GM19395 (cell line): Measurements from ENCODE around the gene OR2A1.
"Not testable (repeated sequence)": the region's sequence is repeated elsewhere in the genome, so short reads cannot be mapped to it uniquely, and the experiment has no call there.

Experiments used
- ATAC-seq: cut with Tn5 transposase; IDR thresholded peaks from one replicate; pipeline ENCODE4 v1.9.1; 2021; ENCODE audit warnings: mild to moderate bottlenecking, moderate library complexity; ENCODE audit not compliant: unreplicated experiment

Gene OR2A1, protein sequence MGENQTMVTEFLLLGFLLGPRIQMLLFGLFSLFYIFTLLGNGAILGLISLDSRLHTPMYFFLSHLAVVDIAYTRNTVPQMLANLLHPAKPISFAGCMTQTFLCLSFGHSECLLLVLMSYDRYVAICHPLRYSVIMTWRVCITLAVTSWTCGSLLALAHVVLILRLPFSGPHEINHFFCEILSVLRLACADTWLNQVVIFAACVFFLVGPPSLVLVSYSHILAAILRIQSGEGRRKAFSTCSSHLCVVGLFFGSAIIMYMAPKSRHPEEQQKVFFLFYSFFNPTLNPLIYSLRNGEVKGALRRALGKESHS

DNA sequence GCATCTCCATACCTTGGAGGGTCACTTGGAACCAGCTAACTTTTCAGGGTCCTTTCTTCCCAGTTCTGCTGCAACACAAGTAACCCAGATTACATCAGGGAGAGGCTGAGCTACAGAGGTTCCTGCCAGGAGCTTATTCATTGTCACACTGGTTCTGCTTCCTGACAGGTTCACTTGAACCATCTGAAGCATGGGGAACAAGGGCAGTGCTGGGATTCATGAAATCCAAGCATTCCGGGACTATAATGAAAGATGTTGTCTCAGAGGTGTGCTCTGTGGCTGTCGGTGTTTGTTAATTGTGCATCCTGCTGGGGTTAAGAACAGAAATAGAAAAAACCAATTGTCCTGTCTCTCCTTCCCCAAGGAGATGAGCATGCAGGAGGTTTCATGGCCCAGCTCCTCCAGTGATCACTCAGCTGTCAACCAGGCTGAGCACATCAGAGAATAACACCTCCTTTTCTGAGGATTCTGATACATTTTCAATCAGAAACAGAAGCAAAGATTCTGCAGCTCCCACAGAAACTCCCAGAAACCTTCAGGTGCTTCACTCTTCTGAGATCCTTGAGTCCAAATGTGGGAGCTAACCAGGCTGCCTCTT is at the start of gene OR2A1:
OR2A1 (plus strand) TSS at position 548 of the 598 bp plus-strand sequence. CDS start 5,706 bp downstream, outside the sequence.
- not testable (repeated sequence) for ATAC-seq

DNA sequence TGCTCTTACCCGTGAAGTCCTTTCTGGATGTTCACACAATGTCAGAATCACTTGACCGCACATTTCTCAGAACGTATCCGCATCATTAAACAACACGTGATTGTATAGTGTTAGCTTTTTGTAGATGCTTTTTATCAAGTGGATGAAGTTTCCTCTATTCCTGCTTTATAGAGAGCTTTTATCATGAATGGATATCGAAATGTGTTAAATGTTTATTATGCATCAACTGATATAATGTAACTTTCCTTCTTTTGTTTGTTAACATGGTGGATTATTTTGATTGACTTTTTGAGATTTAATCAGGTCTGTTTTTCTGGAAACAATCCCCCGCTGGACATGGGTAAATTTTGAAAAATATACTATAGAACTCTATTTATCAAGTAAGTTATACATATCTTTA is 47.5 kb upstream of the OR2A1 start, which contains the start of gene OR2A7:
OR2A7 (minus strand) TSS at position 101 of the 400 bp plus-strand sequence. CDS start 5,164 bp downstream, outside the sequence.
- not testable (repeated sequence) for ATAC-seq

DNA sequence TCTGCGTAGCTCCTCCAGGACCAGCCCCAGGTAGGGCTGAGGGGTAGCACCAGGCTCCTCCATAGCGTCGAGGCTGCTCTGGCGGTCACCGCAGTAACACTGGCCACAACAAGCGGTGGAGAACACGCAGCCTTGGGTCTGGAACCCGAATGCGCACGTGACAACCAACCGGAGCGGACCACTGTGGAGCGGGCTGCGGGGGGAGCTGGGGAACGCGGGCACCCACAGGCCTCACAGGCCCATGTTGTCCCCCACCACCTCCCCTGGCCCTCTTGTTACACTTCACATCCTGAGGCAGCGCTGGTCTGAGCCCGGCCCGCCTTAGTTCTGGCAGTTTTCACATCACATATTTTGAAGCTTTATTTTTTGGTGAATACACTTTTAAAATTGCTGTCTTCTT is 43.0 kb upstream of the OR2A1 start, which contains the start of gene CTAGE8:
CTAGE8 (minus strand) TSS at position 101 of the 400 bp plus-strand sequence; CDS start at position 63, 38 bp downstream.
- ATAC-seq, result not testable (repeated sequence)

DNA sequence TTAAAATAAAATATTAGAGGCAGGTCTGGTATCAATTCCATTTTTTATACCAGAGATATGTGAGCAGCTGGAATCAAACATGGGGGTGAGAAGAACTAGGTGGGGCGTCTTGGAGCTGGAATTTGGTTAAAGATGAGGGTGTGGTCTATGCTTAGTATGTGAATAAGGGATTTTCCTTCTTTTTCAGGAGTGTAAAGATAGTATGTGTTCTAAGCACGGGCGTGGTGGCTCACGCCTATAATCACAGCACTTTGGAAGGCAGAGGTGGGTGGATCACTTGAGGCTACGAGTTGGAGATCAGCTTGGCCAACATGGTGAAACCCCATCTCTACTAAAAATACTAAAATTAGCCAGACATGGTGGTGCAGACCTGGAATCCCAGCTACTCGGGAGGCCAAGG is 36.9 kb upstream of the OR2A1 start:
- ATAC-seq, result not testable (repeated sequence)

DNA sequence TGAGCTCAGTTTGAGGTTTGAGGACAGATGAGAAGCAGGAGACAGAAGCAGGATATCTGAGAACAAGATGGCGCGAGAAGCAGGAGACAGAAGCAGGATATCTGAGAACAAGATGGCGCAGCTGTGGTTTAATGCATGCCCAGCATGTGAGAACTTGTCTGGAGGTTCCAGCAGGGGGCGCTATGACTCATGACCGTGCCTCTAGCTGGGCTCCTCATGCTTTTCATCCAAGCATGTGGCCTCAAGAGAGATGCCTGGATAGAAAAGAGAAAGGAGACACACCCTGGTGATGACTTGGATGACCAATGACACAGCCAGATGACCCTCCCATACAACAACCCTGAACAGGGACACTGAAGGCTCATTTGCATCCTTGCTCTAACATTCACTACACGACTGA is 32.2 kb upstream of the OR2A1 start:
- ATAC-seq, result not testable (repeated sequence)

DNA sequence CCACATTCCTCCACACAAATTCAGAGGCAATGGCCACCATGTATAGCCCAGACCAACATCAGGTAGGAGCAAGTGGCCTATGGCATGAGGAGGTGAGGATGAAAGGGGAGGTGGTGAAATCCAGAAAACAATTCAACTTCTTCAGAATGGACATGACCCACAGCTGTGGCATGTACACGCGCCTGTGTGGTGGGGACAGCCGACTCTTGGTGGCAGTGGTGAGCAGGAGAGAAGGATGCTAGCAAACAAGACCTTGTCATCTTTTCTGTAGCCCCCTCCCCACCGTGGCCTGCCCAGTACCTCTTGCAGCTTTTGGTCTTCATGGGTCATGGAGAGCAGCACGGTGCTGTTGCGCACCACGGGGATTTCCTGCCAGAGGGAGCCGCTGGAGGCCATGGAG is 30.2 kb upstream of the OR2A1 start:
- not testable (repeated sequence) for ATAC-seq

DNA sequence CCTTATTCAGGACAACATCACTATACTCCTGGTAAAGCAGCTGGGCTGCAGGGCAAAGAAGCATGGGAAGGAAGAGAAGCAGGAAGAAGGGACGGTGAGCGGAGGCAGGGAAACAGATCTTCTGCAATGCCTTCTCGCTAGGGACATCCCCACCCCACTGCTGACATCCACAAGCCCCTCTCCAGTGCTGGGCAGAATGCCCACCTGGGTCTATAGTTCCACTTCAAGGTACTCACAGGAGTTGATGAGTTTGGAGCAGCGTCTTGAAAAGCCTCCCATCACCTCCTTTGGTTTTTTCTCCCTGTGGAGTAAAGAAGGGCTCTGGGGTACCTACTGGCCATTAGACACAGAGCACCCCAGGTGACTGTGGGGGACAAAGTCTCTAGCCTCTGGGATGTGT is 29.7 kb upstream of the OR2A1 start:
- not testable (repeated sequence) for ATAC-seq

DNA sequence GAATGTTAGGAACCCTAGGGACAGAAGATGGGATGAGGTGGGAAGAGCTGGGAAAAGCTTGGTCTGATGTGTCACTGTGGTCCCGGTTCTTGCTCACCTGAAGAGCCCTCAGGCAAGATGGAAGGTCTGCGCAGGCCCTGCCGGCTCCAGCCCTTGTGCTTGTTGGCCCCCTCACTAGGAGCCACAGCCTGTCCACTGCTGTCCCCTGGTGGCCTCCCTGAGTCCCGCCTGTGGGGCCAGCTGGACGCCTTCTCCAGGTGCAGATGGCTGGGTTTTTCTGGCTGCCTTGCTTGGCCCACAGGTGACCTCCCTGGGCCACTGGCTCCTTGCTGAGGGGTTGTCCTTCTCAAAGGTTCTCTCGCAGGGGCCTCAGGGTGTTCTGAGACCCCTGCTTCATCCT is 28.5 kb upstream of the OR2A1 start:
- ATAC-seq, result not testable (repeated sequence)

DNA sequence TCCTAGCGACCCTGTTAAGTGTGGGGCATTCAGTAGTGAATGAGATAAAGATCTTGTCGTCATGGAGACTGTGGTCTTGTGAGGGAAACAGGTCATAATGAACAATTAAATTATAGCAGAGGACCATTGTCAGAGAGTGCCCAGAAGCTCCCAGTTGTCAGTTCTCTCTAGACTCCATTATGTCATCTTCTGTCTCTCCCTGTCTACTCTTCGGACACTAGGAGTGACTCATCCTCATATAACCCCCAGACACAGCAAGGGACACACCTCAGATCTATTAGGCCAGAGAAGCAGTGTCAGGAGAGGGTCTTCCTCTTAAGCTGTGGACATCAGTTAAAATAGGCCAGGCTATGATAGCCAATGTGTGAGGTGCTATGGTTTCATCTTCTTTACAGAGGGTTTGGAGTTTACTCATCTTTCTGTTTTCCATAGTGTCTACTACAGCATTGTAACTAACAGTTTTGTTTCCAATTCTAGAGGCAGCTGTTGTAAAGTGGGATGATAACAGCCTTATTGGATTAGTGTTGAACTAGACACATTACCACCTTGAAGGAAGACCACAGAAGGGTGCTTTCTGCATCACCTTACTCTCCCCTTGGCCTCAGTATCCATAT is 24.9 kb upstream of the OR2A1 start:
- ATAC-seq, result not testable (repeated sequence)

DNA sequence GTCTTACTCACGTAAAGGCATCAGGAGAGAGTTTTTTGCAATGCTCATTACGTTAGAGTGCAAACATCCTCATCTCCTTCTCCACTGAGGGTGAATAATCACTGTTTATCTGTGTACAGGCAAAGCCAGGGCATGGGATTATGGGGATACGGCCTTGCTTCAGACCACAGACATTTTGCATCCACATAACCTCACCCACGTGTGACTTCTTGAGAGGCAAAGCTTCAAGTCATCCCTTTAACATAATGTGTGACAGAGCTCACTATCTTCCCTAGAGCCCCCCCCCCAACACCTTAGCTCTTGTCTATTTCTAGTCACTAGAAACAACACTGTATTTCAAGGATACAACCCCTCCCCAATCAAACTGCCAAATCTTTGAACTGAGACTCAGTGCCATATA is 20.6 kb upstream of the OR2A1 start:
- ATAC-seq, result not testable (repeated sequence)

DNA sequence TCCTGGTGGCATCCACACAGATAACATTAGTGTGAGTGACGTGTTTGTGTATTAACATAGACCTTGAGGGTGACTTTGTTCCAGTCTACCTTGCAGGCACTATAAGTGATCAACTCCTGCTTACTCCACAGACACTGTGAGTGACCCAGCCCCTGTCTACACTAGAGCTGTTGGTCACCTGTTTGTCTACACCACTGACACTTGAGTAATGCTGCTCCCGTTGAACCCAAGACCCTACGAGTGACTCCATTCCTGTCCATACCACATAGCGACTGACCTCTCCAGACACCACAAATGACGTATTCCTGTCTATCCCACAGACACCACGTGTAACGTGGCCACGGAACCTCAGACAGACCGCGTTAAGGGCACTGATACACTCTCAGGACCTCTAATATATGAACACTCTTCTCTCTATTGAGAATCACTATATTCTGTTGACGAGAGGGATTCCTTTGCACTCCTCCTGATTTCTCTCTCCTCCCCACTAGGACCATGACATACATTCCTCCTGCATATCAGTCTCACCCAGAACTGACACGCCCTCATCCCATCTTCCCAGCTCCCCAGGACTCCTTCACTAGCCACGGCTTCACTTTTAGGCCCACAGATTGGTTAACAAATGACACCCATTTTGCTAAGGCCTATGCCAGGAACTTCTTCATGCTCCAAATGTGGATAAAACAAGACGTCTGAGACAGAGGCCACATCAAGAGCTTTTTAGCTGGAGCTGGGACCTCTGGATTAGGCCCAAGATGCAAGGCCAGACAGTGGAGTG is 19.6 kb upstream of the OR2A1 start:
- not testable (repeated sequence) for ATAC-seq

DNA sequence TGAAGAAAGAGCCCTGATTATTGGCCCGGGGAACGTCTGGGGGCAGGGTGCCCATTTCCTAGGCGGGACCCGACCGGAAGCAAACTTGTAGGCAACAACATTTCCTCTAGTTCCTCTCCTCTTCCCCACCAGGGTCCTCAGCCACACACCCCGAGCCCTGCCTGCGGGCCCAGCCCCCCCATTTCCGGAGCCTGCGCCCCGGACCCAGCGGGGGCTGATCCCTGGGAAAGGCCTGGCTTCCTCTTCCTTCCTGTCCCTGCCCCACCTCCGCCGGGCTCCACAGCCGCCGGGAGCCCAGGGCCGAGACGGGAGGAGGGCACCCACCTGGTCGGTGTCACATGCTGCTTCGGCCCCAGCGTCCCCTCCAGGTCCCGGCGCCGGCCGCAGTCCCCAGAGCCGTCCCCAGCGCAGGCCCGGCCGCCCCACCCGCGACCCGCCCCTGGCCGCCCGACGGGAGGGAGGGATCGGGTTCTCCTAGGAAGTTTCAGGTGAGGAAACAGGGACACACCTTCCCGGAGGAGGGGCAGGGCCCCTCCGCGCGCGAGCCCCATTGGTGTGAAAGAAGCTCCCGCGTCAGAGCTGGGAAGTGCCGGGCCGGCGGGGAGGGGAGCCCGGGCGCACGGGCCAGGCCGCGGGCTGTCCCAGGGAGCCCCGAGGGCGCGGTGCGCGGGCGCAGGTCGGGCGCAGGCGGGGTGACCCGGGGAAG is 18.3 kb upstream of the OR2A1 start:
- peak; percentile 77 for ATAC-seq

DNA sequence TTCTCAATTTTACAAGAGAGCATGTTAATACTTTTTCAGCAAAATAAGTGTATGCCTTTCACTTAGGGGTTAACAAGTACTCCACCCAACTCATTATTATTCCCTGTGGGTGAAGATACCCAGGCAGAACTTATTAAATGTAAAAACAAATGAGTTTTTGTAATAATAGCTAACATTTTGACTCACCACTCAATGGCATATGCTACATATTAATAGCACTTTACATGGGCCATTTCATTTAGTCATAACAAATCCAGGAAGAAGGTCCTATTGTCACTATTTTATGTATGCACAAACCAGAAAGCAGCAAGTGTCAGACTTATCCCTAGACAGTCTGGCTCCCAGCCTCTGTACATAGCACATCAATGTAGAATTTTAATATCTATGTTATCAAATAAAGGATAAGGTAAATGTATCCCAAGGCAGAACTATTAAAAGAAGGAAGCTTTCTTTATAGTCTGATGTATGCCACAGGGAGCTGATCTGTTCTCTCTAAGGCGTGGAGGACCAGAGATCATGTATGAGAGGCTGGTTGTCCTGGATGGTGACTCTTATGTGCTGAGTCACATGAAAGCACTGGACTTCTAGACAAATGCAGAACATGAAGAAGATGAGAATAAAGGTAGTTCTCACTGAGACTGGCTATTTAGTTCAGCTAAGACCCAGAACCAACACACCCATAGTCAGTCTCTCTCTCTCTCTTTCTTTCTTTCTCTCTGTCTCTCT is 9.5 kb upstream of the OR2A1 start:
- not testable (repeated sequence) for ATAC-seq

DNA sequence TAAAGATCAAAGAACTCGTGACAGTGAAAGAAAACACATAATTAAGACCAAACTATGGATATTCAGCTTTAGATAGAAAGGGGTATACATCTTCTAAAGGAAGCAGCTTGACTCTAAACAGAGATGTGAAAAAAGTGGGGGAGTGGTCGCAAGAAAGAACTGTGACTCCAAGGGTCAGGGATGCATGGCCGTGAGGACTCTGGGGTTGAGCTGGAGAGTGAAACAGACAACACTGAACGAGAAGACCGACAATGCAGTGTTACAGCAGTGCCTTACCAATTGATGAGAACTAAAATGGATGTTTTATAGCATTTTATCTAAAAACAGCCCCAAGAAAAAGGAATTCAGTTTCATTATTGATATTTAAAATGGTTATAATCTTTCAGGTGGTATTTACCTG is 8.6 kb upstream of the OR2A1 start:
- not testable (repeated sequence) for ATAC-seq

DNA sequence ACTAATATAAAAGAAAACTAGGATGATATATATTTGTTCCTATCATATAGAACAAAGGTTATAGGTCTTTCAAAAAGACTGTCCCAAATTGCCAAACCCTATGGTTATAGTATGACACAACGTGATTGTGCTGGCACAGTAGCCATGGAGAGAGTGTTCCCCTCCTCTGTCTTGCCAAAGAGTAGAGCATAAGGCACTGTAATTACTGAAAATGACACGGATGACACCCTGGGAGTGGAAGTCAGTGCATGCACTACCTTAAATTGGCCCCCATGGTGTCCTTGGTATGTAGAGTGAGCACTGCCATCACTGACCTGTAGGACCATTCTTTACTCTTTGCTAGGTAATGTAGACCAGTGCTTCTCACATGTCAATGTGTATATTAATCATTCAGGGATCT is 7.1 kb upstream of the OR2A1 start:
- ATAC-seq, result not testable (repeated sequence)

DNA sequence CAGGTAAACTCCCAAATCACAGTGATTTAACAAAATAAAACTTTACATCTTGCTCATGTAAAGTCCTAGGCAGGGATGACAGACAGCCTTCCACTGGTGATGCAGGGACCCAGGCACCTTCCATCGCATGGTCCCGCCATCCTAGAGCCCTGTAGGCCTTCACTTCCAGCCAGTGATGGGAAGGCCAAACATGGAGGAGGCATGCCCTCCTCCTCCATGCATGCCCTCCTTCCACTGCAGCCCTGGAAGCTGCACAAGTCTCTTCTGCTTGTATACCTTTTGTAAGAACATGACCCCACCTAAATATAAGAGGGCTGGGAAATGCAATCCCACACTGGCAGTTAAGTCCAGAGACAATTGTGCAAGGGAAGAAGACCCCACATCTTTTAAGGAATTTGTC is 2.5 kb upstream of the OR2A1 start:
- not testable (repeated sequence) for ATAC-seq

DNA sequence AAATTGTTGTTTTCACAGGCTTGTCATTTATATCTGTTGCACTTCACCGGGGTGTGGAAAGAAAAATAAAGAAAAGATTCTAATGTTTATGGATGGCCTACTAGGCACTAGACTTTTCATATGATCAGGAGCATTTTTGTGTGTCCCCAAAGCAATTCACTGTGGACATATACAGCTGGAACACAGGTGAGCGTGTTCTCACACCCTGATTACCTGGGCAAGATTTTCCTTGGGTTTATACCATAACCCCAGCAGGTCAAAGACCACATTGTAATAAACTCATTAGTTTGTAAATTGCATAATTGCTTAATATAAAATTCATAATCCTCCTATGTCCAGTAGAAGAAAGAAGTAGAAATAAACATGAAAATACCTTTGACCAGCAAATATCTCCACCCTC is 1.0 kb upstream of the OR2A1 start:
- ATAC-seq, result not testable (repeated sequence)

DNA sequence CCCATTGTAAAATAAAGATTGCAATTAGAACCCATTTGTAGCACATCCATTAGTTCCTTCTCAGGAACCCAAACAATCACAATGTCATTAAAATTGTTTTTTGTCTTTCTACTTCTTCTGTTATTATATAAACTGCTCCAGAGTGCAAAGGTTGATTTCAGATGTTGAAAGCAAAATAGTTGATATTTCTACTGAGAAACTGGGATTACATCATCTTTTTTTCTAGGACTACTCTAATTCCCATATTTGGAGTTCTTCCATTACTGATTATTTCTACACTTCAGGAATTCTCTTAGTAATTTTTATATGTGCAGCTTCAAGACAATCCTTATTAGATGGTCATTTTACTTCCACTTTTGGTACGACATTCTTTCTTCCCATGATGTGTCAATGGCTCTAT is 5.3 kb downstream of the OR2A1 start:
- not testable (repeated sequence) for ATAC-seq

DNA sequence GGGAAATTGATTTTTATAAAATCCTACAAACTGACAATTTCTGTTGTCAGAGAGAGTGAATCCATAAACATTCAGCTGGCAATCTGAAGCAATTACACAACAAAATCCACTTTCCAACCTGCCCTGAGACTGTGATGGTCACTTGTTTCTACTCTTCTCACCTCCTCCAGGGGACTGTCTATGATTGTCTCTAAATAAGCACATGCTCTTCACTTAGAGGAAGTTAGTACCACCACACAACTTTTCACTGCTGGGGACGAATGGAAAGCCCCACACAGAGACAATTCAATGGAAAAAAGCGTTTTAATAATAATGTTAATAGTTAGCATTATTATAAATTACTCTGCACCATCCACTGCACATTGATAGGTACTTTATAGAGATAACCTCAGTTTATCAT is 7.3 kb downstream of the OR2A1 start:
- ATAC-seq, result not testable (repeated sequence)
